GM23338 (cell line): ENCODE measurements around the gene LRRC42.

Experiments used
- CREB1 ChIP-seq: fragments of 250-450 bp; sonication (Bioruptor Pico); IDR thresholded peaks from 2 replicates; pipeline ENCODE4 v1.5.0; 2020; ENCODE audit warnings: low read depth, mild to moderate bottlenecking, moderate library complexity
- CTCF ChIP-seq, 2 experiments: fragments of 200-600 bp in 1 of 2; sonication (generic) in 1 of 2; conservative IDR thresholded peaks; 2 replicates each; pipeline versions ENCODE4 v1.5.1 to v1.6.1; 2016 to 2017; ENCODE audit warnings: antibody characterized with exemption in 2 of 2, low read depth in 2 of 2, mild to moderate bottlenecking in 2 of 2, moderate library complexity in 1 of 2
- EZH2 ChIP-seq: fragments of 200-600 bp; sonication (generic); IDR thresholded peaks from one replicate; pipeline ENCODE4 v1.8.0; 2017; ENCODE audit warnings: antibody characterized with exemption, mild to moderate bottlenecking, low read depth; ENCODE audit not compliant: unreplicated experiment
- EZH2phosphoT487 ChIP-seq: fragments of 200-600 bp; sonication (generic); IDR thresholded peaks from one replicate; pipeline ENCODE4 v1.8.1; 2018; ENCODE audit warnings: antibody characterized with exemption; ENCODE audit not compliant: unreplicated experiment
- JUNB ChIP-seq: IDR thresholded peaks from one replicate; pipeline ENCODE4 v1.6.1; 2016; ENCODE audit warnings: antibody characterized with exemption; ENCODE audit not compliant: unreplicated experiment
- NANOG ChIP-seq: IDR thresholded peaks from 2 replicates; pipeline ENCODE4 v1.6.1; 2016; ENCODE audit warnings: antibody characterized with exemption, borderline replicate concordance
- POLR2AphosphoS5 ChIP-seq: IDR thresholded peaks from 2 replicates; pipeline ENCODE4 v1.6.1; 2016; ENCODE audit warnings: antibody characterized with exemption, low read depth
- REST ChIP-seq: IDR thresholded peaks from one replicate; pipeline ENCODE4 v1.6.1; 2018; ENCODE audit warnings: antibody characterized with exemption; ENCODE audit not compliant: unreplicated experiment
- ZNF331 ChIP-seq: fragments of 250-450 bp; sonication (Bioruptor Pico); IDR thresholded peaks from 2 replicates; pipeline ENCODE4 v1.5.0; 2020; ENCODE audit warnings: low read depth, mild to moderate bottlenecking, moderate library complexity

- TF ChIP-seq EZH2phosphoT487 (no peak), POLR2AphosphoS5 (no peak), CTCF (conservative IDR thresholded peaks at IDR 0.05; ENCODE audit: low read depth in 2 of 2) (no peak), EZH2 (no peak), NANOG (no peak), CREB1 (CRISPR knock-in tag) (no peak), REST (no peak), ZNF331 (CRISPR knock-in tag) (no peak), JUNB (no peak)
These were observed 10.4 kb downstream of the LRRC42 start for GRCh38 chr1:53956308-53957168.
